GM23338 (cell line): Measurements from ENCODE around the gene SELENOW. TPM values are rescaled to one million over a fixed set of nuclear protein-coding genes. Genes with fewer than 3 reads are reported as not detected.

Experiments used
- ATAC-seq: fragments of 200-7000 bp; cut with Tn5 transposase; 3 replicates; pipeline ENCODE4 v1.9.1; 2020
- DNase-seq: peaks from one replicate; pipeline ENCODE4 v3.0.0-alpha.2; 2015; ENCODE audit warnings: low spot score
- H2AFZ ChIP-seq: fragments of 200-600 bp; sonication (generic); 2 replicates; pipeline ENCODE4 v1.8.0; 2016; ENCODE audit warnings: antibody characterized with exemption, mild to moderate bottlenecking, moderate library complexity
- H3F3A ChIP-seq: fragments of 200-600 bp; sonication (generic); replicated peaks from 2 replicates; pipeline ENCODE4 v1.8.0; 2017; ENCODE audit warnings: antibody characterized with exemption, mixed run types, low read depth
- H3K27ac ChIP-seq: fragments of 200-600 bp; sonication (generic); 2 replicates; pipeline ENCODE4 v1.6.1; 2016; ENCODE audit warnings: low read depth
- H3K27me3 ChIP-seq: fragments of 200-600 bp; sonication (generic); 2 replicates; pipeline ENCODE4 v1.8.0; 2016; ENCODE audit warnings: mild to moderate bottlenecking, mixed run types, moderate library complexity; ENCODE audit not compliant: insufficient read depth
- H3K36me3 ChIP-seq: fragments of 200-600 bp; sonication (generic); 2 replicates; pipeline ENCODE4 v1.8.0; 2016; ENCODE audit warnings: mild to moderate bottlenecking; ENCODE audit not compliant: insufficient read depth
- H3K4me1 ChIP-seq: fragments of 200-600 bp; sonication (generic); 2 replicates; pipeline ENCODE4 v1.8.0; 2016; ENCODE audit warnings: mild to moderate bottlenecking, moderate library complexity; ENCODE audit not compliant: insufficient read depth
- H3K4me2 ChIP-seq: fragments of 200-600 bp; sonication (generic); 2 replicates; pipeline ENCODE4 v1.7.1; 2017; ENCODE audit warnings: mixed run types
- H3K4me3 ChIP-seq: fragments of 200-600 bp; sonication (generic); 2 replicates; pipeline ENCODE4 v1.6.1; 2016; ENCODE audit warnings: mixed run types
- H3K79me2 ChIP-seq: fragments of 200-600 bp; sonication (generic); replicated peaks from 2 replicates; pipeline ENCODE4 v1.8.0; 2017; ENCODE audit warnings: mild to moderate bottlenecking; ENCODE audit not compliant: insufficient read depth
- H3K9me2 ChIP-seq: fragments of 200-600 bp; sonication (generic); 2 replicates; pipeline ENCODE4 v1.8.0; 2017; ENCODE audit not compliant: insufficient read depth
- H4K20me1 ChIP-seq: fragments of 200-600 bp; sonication (generic); replicated peaks from 2 replicates; pipeline ENCODE4 v1.8.0; 2017; ENCODE audit warnings: mild to moderate bottlenecking; ENCODE audit not compliant: insufficient read depth
- H3K27ac Mint-ChIP-seq: 2 replicates; pipeline ENCODE4 v1.8.0; 2020; ENCODE audit warnings: inconsistent platforms, mild to moderate bottlenecking, moderate library complexity, mixed read lengths
- H3K27me3 Mint-ChIP-seq: 3 replicates; pipeline ENCODE4 v1.8.0; 2022; ENCODE audit warnings: low read depth, mild to moderate bottlenecking, moderate library complexity, mixed read lengths, inconsistent platforms; ENCODE audit not compliant: insufficient read depth, poor library complexity
- H3K36me3 Mint-ChIP-seq: 3 replicates; pipeline ENCODE4 v1.8.0; 2021; ENCODE audit warnings: low read depth, mild to moderate bottlenecking, inconsistent platforms, moderate library complexity, mixed read lengths
- H3K4me1 Mint-ChIP-seq: 3 replicates; pipeline ENCODE4 v1.8.0; 2020; ENCODE audit warnings: mild to moderate bottlenecking, inconsistent platforms, mixed read lengths
- H3K4me3 Mint-ChIP-seq: 3 replicates; pipeline ENCODE4 v1.8.0; 2021; ENCODE audit warnings: moderate library complexity, mild to moderate bottlenecking, inconsistent platforms, mixed read lengths
- H3K9me3 Mint-ChIP-seq: 3 replicates; pipeline ENCODE4 v1.8.0; 2020; ENCODE audit warnings: moderate library complexity, mild to moderate bottlenecking, inconsistent platforms, mixed read lengths
- CREB1 ChIP-seq: fragments of 250-450 bp; sonication (Bioruptor Pico); IDR thresholded peaks from 2 replicates; pipeline ENCODE4 v1.5.0; 2020; ENCODE audit warnings: low read depth, mild to moderate bottlenecking, moderate library complexity
- CTCF ChIP-seq, 2 experiments: fragments of 200-600 bp in 1 of 2; sonication (generic) in 1 of 2; conservative IDR thresholded peaks; 2 replicates each; pipeline versions ENCODE4 v1.5.1 to v1.6.1; 2016 to 2017; ENCODE audit warnings: antibody characterized with exemption in 2 of 2, low read depth in 2 of 2, mild to moderate bottlenecking in 2 of 2, moderate library complexity in 1 of 2
- ETS1 ChIP-seq: IDR thresholded peaks from 2 replicates; pipeline ENCODE4 v1.6.1; 2016; ENCODE audit warnings: antibody characterized with exemption
- EZH2 ChIP-seq: fragments of 200-600 bp; sonication (generic); IDR thresholded peaks from one replicate; pipeline ENCODE4 v1.8.0; 2017; ENCODE audit warnings: antibody characterized with exemption, mild to moderate bottlenecking, low read depth; ENCODE audit not compliant: unreplicated experiment
- EZH2phosphoT487 ChIP-seq: fragments of 200-600 bp; sonication (generic); IDR thresholded peaks from one replicate; pipeline ENCODE4 v1.8.1; 2018; ENCODE audit warnings: antibody characterized with exemption; ENCODE audit not compliant: unreplicated experiment
- JUNB ChIP-seq: IDR thresholded peaks from one replicate; pipeline ENCODE4 v1.6.1; 2016; ENCODE audit warnings: antibody characterized with exemption; ENCODE audit not compliant: unreplicated experiment
- POLR2AphosphoS5 ChIP-seq: IDR thresholded peaks from 2 replicates; pipeline ENCODE4 v1.6.1; 2016; ENCODE audit warnings: antibody characterized with exemption, low read depth
- REST ChIP-seq: IDR thresholded peaks from one replicate; pipeline ENCODE4 v1.6.1; 2018; ENCODE audit warnings: antibody characterized with exemption; ENCODE audit not compliant: unreplicated experiment
- STAT1 ChIP-seq: IDR thresholded peaks from one replicate; pipeline ENCODE4 v1.6.1; 2016; ENCODE audit warnings: antibody characterized with exemption; ENCODE audit not compliant: unreplicated experiment
- ZNF114 ChIP-seq: fragments of 250-450 bp; sonication (Bioruptor Pico); IDR thresholded peaks from 2 replicates; pipeline ENCODE4 v1.5.0; 2020; ENCODE audit warnings: mild to moderate bottlenecking, moderate library complexity
- ZNF331 ChIP-seq: fragments of 250-450 bp; sonication (Bioruptor Pico); IDR thresholded peaks from 2 replicates; pipeline ENCODE4 v1.5.0; 2020; ENCODE audit warnings: low read depth, mild to moderate bottlenecking, moderate library complexity
- ZNF462 ChIP-seq: fragments of 250-450 bp; sonication (Bioruptor Pico); IDR thresholded peaks from 2 replicates; pipeline ENCODE4 v1.5.0; 2020; ENCODE audit warnings: mild to moderate bottlenecking, moderate library complexity
- polyA plus RNA-seq: library from polyadenylated mRNA; unstranded; fragments of >200 nt; fragmentation: Nextera tagmentation; extraction: Ambion mirVana; gene quantifications from 2 replicates; pipeline ENCODE4 v1.2.1, GENCODE V29; 2016
- total RNA-seq: library from RNA; depleted of rRNA; stranded (reverse); fragments of >200 nt; shearing (Covaris generic); gene quantifications from 2 replicates; pipeline ENCODE4 v1.2.3, GENCODE V29; 2014

Gene SELENOW
- total and polyA plus RNA-seq, 2 experiments from 2014 or later, result 558 to 811 TPM

- TF ChIP-seq POLR2AphosphoS5 (no peak), CREB1 (CRISPR knock-in tag) (no peak), EZH2phosphoT487 (no peak), ZNF462 (CRISPR knock-in tag) (no peak), STAT1 (no peak), EZH2 (no peak), ZNF331 (CRISPR knock-in tag) (no peak), REST (no peak), ZNF114 (CRISPR knock-in tag) (no peak), CTCF (conservative IDR thresholded peaks at IDR 0.05; ENCODE audit: low read depth in 2 of 2) (no peak), JUNB (no peak), ETS1 (no peak)
- Mint-ChIP-seq H3K4me3 (no peak within 1 kb of the TSS), H3K27ac (no peak within 1 kb of the TSS; the same call in 1 of the 2 replicates), H3K9me3 (no peaks in the 10 kb centered on the region; the same call in 1 of the 3 replicates), H3K36me3 (no peaks in the 10 kb centered on the region; the same call in 2 of the 3 replicates), H3K4me1 (peaks cover 28% of the 10 kb centered on the region), H3K27me3 (peaks cover 16% of the 10 kb centered on the region)
- H3K4me2 ChIP-seq, result no peak within 1 kb of the TSS
- ATAC-seq (peak; percentile 25), DNase-seq (no peak)
- no peaks in the 10 kb centered on the region for H3F3A ChIP-seq
- no peaks in the 10 kb centered on the region for H4K20me1 ChIP-seq
- no peaks in the 10 kb centered on the region for H3K9me2 ChIP-seq
- H3K4me3 ChIP-seq, result no peak within 1 kb of the TSS
- no peak within 1 kb of the TSS for H3K27ac ChIP-seq
- H3K36me3 ChIP-seq, result no peaks in the 10 kb centered on the region
- peaks cover 12% of the 10 kb centered on the region for H3K4me1 ChIP-seq
- H2AFZ ChIP-seq, result peak within 1 kb of the TSS; percentile 80
- H3K27me3 ChIP-seq, result no peaks in the 10 kb centered on the region
- H3K79me2 ChIP-seq, result no peaks in the 10 kb centered on the region
Observed at GRCh38 chr19:47821460-47822020, 43.0 kb downstream of the SELENOW start, which contains the start of gene CRX. Gene CRX (plus strand): TSS chr19:47821937. CDS start chr19:47834444, 12,507 bp downstream.
